ENCODE data around the gene TRAPPC2. TPM values are rescaled to one million over a fixed set of nuclear protein-coding genes. Genes with fewer than 3 reads are reported as not detected.

Gene TRAPPC2
- total RNA-seq, 1 experiment from 2014 or later = 11.9 TPM

DNA sequence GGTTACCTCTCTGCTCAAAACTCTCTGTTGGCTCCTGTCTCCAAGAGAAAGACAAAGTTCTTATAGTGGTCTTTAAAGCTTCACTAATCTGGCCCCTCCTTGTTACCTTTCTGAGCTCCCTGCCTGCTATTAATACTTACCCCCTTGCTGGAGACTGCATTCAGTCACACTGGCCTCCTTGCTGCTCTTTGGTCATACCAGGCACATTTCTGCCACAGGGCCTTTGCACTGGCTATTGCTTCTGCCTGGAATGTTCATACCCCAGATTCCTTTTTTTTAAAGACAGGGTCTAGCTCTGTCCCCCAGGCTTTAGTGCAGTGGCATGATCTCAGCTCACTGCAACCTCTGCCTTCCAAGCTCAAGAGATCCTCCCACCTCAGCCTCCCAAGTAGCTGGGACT, 61.4 kb downstream of the TRAPPC2 start:
- H3K4me1 ChIP-seq (ENCODE audit: control insufficient read depth in 1 of 2, insufficient read depth in 2 of 2, low read length in 2 of 2) = peaks cover 7 to 23% of the 10 kb centered on the region in 2 experiments
- H2AFZ ChIP-seq (ENCODE audit: low read depth, low read length, poor library complexity, severe bottlenecking) = no peak overlapping the region
- no peak overlapping the region for H3K27ac ChIP-seq (ENCODE audit: low read depth, low read length)
- no peaks in the 10 kb centered on the region for H3K9me3 ChIP-seq (ENCODE audit: control insufficient read depth in 1 of 2, insufficient read depth in 1 of 2, low read depth in 1 of 2, low read length in 2 of 2)
- no peaks in the 10 kb centered on the region for H3K9me2 ChIP-seq (ENCODE audit: insufficient read depth)
- no peaks in the 10 kb centered on the region for H3K36me3 ChIP-seq (ENCODE audit: control insufficient read depth in 1 of 2, insufficient read depth in 2 of 2, low read length in 2 of 2)
- no peaks in the 10 kb centered on the region for H3K79me2 ChIP-seq (ENCODE audit: insufficient read depth, low read length)
- intact Hi-C loops (cut with micrococcal nuclease) = no loop called here
- DNase-seq (ENCODE audit: low read depth, low spot score) (no peak), ATAC-seq (no peak)
- BruUV-seq (replicated peaks) = no TSS peak
- H3K4me2 ChIP-seq (ENCODE audit: low read length) = no peak overlapping the region
- ChIA-PET RAD21 (ENCODE audit: low non-redundant PET in 1 of 2, low total read pairs in 2 of 2, uncharacterized antibody in 2 of 2, unreplicated experiment in 2 of 2) (no interaction called here), CTCF (no interaction called here), POLR2A (no interaction called here)
- H3K9ac ChIP-seq (ENCODE audit: low read length) = no peak overlapping the region
- TF ChIP-seq, protein P1, sequence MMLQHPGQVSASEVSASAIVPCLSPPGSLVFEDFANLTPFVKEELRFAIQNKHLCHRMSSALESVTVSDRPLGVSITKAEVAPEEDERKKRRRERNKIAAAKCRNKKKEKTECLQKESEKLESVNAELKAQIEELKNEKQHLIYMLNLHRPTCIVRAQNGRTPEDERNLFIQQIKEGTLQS (IDR thresholded peaks at IDR 0.05) = no peak
- TF ChIP-seq RAD21 (IDR thresholded peaks at IDR 0.05; ENCODE audit: low read depth) (no peak), POLR2AphosphoS5 (IDR thresholded peaks at IDR 0.05; ENCODE audit: low read depth, low read length) (no peak), ELF1 (IDR thresholded peaks at IDR 0.05; ENCODE audit: borderline replicate concordance, low read depth) (no peak), CEBPB (IDR thresholded peaks at IDR 0.05; ENCODE audit: low read depth) (no peak), ZNF274 (IDR thresholded peaks at IDR 0.05; ENCODE audit: low read depth, low read length) (no peak), CBX3 (IDR thresholded peaks at IDR 0.05; ENCODE audit: low read depth) (no peak), FOSL1 (IDR thresholded peaks at IDR 0.05; ENCODE audit: low read depth) (no peak), EZH2 (IDR thresholded peaks at IDR 0.05) (no peak), SRF (IDR thresholded peaks at IDR 0.05; ENCODE audit: low read depth) (no peak), EZH2phosphoT487 (IDR thresholded peaks at IDR 0.05; ENCODE audit: borderline replicate concordance) (no peak)
- TF ChIP-seq, protein P2, sequence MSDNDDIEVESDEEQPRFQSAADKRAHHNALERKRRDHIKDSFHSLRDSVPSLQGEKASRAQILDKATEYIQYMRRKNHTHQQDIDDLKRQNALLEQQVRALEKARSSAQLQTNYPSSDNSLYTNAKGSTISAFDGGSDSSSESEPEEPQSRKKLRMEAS (IDR thresholded peaks at IDR 0.05) = no peak
- TF ChIP-seq, protein P3, sequence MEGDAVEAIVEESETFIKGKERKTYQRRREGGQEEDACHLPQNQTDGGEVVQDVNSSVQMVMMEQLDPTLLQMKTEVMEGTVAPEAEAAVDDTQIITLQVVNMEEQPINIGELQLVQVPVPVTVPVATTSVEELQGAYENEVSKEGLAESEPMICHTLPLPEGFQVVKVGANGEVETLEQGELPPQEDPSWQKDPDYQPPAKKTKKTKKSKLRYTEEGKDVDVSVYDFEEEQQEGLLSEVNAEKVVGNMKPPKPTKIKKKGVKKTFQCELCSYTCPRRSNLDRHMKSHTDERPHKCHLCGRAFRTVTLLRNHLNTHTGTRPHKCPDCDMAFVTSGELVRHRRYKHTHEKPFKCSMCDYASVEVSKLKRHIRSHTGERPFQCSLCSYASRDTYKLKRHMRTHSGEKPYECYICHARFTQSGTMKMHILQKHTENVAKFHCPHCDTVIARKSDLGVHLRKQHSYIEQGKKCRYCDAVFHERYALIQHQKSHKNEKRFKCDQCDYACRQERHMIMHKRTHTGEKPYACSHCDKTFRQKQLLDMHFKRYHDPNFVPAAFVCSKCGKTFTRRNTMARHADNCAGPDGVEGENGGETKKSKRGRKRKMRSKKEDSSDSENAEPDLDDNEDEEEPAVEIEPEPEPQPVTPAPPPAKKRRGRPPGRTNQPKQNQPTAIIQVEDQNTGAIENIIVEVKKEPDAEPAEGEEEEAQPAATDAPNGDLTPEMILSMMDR (IDR thresholded peaks at IDR 0.05 in 2 of 3, conservative IDR thresholded peaks at IDR 0.05 in 1 of 3; ENCODE audit: borderline replicate concordance in 1 of 3, insufficient read depth in 1 of 3, low read depth in 2 of 3, low read length in 2 of 3) = no peak
- no peaks in the 10 kb centered on the region for H3K27me3 ChIP-seq (ENCODE audit: insufficient read depth, low read length)
- H3K4me3 ChIP-seq (replicated peaks in 1 of 2; ENCODE audit: low read depth in 1 of 2, low read length in 2 of 2) = no peak overlapping the region
- no peaks in the 10 kb centered on the region for H4K20me1 ChIP-seq (ENCODE audit: insufficient read depth)
